ENCODE results near the gene CHRNG.

CHRNG gene

GRCh38 chr2:232494542-232494941, 45.0 kb upstream of the CHRNG start:
- H3K27ac ChIP-seq, result no peak overlapping the region
- TF ChIP-seq, protein P1, sequence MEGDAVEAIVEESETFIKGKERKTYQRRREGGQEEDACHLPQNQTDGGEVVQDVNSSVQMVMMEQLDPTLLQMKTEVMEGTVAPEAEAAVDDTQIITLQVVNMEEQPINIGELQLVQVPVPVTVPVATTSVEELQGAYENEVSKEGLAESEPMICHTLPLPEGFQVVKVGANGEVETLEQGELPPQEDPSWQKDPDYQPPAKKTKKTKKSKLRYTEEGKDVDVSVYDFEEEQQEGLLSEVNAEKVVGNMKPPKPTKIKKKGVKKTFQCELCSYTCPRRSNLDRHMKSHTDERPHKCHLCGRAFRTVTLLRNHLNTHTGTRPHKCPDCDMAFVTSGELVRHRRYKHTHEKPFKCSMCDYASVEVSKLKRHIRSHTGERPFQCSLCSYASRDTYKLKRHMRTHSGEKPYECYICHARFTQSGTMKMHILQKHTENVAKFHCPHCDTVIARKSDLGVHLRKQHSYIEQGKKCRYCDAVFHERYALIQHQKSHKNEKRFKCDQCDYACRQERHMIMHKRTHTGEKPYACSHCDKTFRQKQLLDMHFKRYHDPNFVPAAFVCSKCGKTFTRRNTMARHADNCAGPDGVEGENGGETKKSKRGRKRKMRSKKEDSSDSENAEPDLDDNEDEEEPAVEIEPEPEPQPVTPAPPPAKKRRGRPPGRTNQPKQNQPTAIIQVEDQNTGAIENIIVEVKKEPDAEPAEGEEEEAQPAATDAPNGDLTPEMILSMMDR (conservative IDR thresholded peaks at IDR 0.05), result no peak
- no peak for TF ChIP-seq ZFX (IDR thresholded peaks at IDR 0.05)

DNA sequence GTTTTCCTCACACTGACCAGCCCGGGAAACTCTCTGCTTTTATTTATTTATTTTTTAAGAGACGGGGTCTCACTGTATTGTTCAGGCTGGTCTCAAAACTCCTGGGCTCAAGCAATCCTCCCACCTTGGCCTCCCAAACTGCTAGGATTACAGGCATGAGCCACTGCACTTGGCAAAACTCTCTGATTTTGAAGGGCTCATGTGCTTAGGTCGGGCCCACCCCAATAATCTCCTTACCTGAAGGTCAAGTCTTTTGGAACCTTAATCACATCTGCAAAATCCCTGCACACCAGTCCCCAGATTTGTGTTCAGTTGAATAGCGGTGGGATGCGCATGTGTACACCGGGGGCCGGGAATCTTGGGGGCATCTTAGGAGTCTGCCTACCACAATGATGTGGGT, 44.2 kb upstream of the CHRNG start:
- H3K27ac ChIP-seq, result no peak overlapping the region
- no peak for TF ChIP-seq ZFX (IDR thresholded peaks at IDR 0.05)
- TF ChIP-seq, protein P1 (conservative IDR thresholded peaks at IDR 0.05), result no peak

- no peak for TF ChIP-seq ZFX (IDR thresholded peaks at IDR 0.05)
- TF ChIP-seq, protein P1 (conservative IDR thresholded peaks at IDR 0.05), result no peak
Observed at GRCh38 chr2:232496501-232497270, 42.8 kb upstream of the CHRNG start.

DNA sequence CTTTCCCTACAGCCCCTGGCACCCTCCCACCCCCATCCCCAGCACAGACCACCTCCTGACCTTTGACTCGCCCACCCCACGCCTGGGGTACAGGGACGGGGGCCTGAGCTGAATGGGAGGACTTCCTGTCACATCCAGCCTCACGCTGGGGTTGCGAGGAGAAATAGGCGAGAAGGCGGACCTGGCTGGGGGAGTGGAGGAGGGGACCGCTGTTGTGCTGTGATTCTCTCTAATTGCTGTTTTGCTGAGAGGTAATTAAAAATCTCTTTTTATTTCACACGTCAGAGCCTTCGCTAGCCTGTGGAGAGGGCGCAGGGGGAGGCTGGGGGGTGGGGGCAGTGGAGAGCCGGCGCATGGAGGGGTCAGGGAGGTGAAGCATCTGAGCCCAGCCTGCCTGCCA, 42.1 kb upstream of the CHRNG start:
- TF ChIP-seq ZFX (IDR thresholded peaks at IDR 0.05), result no peak
- TF ChIP-seq, protein P1 (conservative IDR thresholded peaks at IDR 0.05), result no peak
- no peak overlapping the region for H3K27ac ChIP-seq

More at GRCh38 chr2:232496501-232497270, 42.8 kb upstream of the CHRNG start:
- no peak overlapping the region for H3K27ac ChIP-seq

- TF ChIP-seq ZFX (IDR thresholded peaks at IDR 0.05), result no peak
- TF ChIP-seq, protein P1 (conservative IDR thresholded peaks at IDR 0.05), result no peak
- no peak overlapping the region for H3K27ac ChIP-seq
Observed at GRCh38 chr2:232498452-232498851, 41.0 kb upstream of the CHRNG start.

DNA sequence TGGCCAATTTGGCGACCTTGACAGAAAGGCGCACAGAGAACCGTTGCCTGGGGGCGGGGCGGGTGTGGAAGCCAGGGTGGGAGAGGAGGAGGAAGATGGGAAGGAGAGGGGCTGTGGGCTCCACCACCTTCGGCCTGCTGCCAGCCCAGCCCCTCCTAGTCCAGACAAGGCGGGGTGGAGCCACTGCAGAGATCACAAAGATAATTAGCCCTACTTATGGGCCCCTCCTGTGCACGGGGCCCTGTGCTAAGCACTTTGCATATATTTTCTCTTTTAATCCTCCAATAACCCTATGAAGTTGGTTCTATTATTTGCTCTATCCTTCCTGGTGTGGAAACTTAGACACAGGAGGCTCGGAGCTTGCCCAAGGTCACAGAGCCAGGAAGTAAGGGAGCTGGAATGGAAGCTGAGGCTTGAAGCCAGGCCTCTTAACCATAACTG, 38.1 kb upstream of the CHRNG start:
- no peak for TF ChIP-seq ZFX (IDR thresholded peaks at IDR 0.05)
- TF ChIP-seq, protein P1 (conservative IDR thresholded peaks at IDR 0.05), result no peak
- no peak overlapping the region for H3K27ac ChIP-seq

DNA sequence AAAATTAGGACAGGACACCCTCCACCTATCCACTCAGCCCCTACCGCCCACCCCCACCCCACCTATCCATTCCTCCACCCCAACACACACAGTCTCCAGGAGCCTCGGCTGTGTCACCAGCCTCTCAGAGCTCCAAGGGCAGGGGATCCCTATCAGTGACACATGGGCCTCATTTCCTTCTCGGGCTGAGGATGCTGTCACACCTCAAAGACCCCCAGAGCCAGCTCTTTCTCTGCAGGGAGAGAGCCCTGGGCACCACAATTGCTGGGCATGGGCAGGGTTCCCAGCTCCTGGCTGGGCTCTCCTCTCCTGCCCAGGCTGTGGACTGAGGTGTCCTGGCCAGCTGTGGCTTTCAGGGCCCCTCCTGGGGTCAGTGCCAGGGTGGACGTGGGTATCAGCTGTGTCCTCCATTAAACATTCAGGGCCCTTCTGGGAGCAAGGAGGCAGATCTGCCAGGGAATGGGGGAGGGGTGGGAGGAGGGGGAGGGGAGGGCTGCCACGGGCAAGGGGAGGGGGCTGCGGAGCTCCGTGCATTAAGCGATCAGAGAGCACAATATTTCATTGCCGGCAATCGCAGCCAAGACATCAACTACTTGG, 37.6 kb upstream of the CHRNG start:
- no peak overlapping the region for H3K27ac ChIP-seq

More for the DNA sequence above, 37.6 kb upstream of the CHRNG start:
- no peak for TF ChIP-seq ZFX (IDR thresholded peaks at IDR 0.05)
- TF ChIP-seq, protein P1 (conservative IDR thresholded peaks at IDR 0.05), result no peak
